AG04450 (cell line): ENCODE measurements around the gene WDR20. TPM values are rescaled to one million over a fixed set of nuclear protein-coding genes. Genes with fewer than 3 reads are reported as not detected.

ENCODE experiments used
- CTCF ChIA-PET: fragments of 300-600, 350-600 bp; formaldehyde crosslinking; extraction: SDS; loops from one replicate; lab custom pipeline; 2022; ENCODE audit warnings: antibody characterized with exemption, inconsistent platforms; lab: Charles Lee
- POLR2A ChIA-PET: fragments of 350-600 bp; formaldehyde crosslinking; extraction: SDS; loops from one replicate; lab custom pipeline; 2021; ENCODE audit warnings: antibody characterized with exemption, inconsistent platforms; lab: Yijun Ruan, JAX
- DNase-seq: peaks from one replicate; pipeline ENCODE4 v3.0.0-alpha.2; 2011; ENCODE audit warnings: low read depth, low spot score
- H3K27ac ChIP-seq: one replicate; pipeline ENCODE4 v1.5.1; 2012; ENCODE audit warnings: low read depth, low read length, control low read depth
- H3K27me3 ChIP-seq: one replicate; pipeline ENCODE4 v1.6.0; 2012; ENCODE audit warnings: low read length; ENCODE audit not compliant: control insufficient read depth, insufficient read depth
- H3K4me3 ChIP-seq: 2 replicates; pipeline ENCODE4 v1.5.1; 2011; ENCODE audit warnings: mild to moderate bottlenecking, low read depth, low read length, control low read depth
- H3K9me3 ChIP-seq: 2 replicates; pipeline ENCODE4 v1.5.1; 2012; ENCODE audit warnings: low read length; ENCODE audit not compliant: control insufficient read depth, insufficient read depth
- CTCF ChIP-seq: IDR thresholded peaks from 2 replicates; pipeline ENCODE4 v1.5.1; 2011; ENCODE audit warnings: low read depth, low read length, control low read depth, inconsistent platforms
- polyA plus RNA-seq: library from polyadenylated mRNA; depleted of rRNA; stranded (reverse); fragments of >200 nt; gene quantifications from 2 replicates; pipeline ENCODE4 v1.2.3, GENCODE V29; 2011

WDR20 gene
- polyA plus RNA-seq, 1 experiment = 16.6 TPM

GRCh38 chr14:102197317-102197853 is 57.7 kb downstream of the WDR20 start:
- CTCF ChIA-PET = no interaction called here
- Histone ChIP-seq H3K9me3 (no peaks in the 10 kb centered on the region), H3K27me3 (no peaks in the 10 kb centered on the region), H3K27ac (no peak overlapping the region), H3K4me3 (no peak overlapping the region)
- no peak for DNase-seq
- POLR2A ChIA-PET = interaction anchor here (1.3 kb wide), 1 partner anchor 11 kb away, joined by 6 read pairs; no protein-coding TSS in a partner anchor
- no peak for TF ChIP-seq CTCF

- no peak overlapping the region for H3K27ac ChIP-seq
- no peak for DNase-seq
- no peaks in the 10 kb centered on the region for H3K27me3 ChIP-seq
- no peak overlapping the region for H3K4me3 ChIP-seq
- ChIA-PET POLR2A (no interaction called here), CTCF (interaction anchor here (1.0 kb wide), 1 partner anchor 105 kb away, joined by 4 read pairs; no protein-coding TSS in a partner anchor)
- no peak for TF ChIP-seq CTCF
- no peaks in the 10 kb centered on the region for H3K9me3 ChIP-seq
Observed at GRCh38 chr14:102200690-102201352, 61.1 kb downstream of the WDR20 start.

- TF ChIP-seq CTCF = no peak
- H3K4me3 ChIP-seq = no peak overlapping the region
- CTCF ChIA-PET = interaction anchor here (0.5 kb wide), 1 partner anchor 86 kb away, joined by 4 read pairs; no protein-coding TSS in a partner anchor
- DNase-seq = no peak
- H3K27ac ChIP-seq = no peak overlapping the region
- H3K9me3 ChIP-seq = no peaks in the 10 kb centered on the region
- H3K27me3 ChIP-seq = no peaks in the 10 kb centered on the region
- POLR2A ChIA-PET = no interaction called here
Observed at GRCh38 chr14:102201353-102201738, 61.6 kb downstream of the WDR20 start.

- POLR2A ChIA-PET = interaction anchor here (0.6 kb wide), 1 partner anchor 51 kb away, joined by 3 read pairs; no protein-coding TSS in a partner anchor
Observed at GRCh38 chr14:102201776-102202175, 62.1 kb downstream of the WDR20 start.

More at GRCh38 chr14:102201776-102202175, 62.1 kb downstream of the WDR20 start:
- CTCF ChIA-PET = interaction anchor here (0.5 to 0.7 kb wide), 2 partner anchors 86 to 236 kb away, joined by 4 read pairs; no protein-coding TSS in a partner anchor
- no peak overlapping the region for H3K4me3 ChIP-seq
- DNase-seq = no peak
- no peak overlapping the region for H3K27ac ChIP-seq
- no peak for TF ChIP-seq CTCF
- H3K9me3 ChIP-seq = no peaks in the 10 kb centered on the region
- H3K27me3 ChIP-seq = no peaks in the 10 kb centered on the region
